ENCODE measurements around the gene MALT1. TPM values are rescaled to one million over a fixed set of nuclear protein-coding genes. Genes with fewer than 3 reads are reported as not detected.

Gene MALT1
- total RNA-seq, 1 donor from 2014 or later: 29.7 TPM

DNA sequence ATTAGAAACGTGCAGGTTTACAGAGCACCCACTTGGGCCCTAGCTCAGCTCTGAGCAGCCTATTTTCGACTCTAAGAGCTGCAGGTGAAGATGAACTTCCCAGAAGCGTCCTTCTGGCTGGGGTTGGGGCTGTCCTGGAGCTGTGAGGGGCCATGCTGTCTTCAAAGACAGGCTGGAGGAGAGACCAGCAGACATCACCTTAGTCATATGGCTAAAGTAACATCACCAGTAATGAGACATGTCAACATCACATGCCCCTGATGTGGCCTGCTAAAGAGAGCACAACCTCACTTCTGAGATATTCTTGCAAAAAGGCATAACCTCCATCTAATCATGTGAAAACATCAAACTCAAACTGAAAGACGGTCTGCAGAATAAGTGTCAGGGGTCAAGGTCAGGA lies 106.2 kb downstream of the MALT1 start:
- Mint-ChIP-seq H3K27ac (no peak overlapping the region), H3K4me3 (no peak overlapping the region), H3K4me1 (ENCODE audit: unreplicated experiment) (peaks cover 10% of the 10 kb centered on the region), H3K27me3 (peaks cover 4% of the 10 kb centered on the region), H3K36me3 (peaks cover 8% of the 10 kb centered on the region), H3K9me3 (peaks cover 5% of the 10 kb centered on the region)
- TF ChIP-seq, protein P1, sequence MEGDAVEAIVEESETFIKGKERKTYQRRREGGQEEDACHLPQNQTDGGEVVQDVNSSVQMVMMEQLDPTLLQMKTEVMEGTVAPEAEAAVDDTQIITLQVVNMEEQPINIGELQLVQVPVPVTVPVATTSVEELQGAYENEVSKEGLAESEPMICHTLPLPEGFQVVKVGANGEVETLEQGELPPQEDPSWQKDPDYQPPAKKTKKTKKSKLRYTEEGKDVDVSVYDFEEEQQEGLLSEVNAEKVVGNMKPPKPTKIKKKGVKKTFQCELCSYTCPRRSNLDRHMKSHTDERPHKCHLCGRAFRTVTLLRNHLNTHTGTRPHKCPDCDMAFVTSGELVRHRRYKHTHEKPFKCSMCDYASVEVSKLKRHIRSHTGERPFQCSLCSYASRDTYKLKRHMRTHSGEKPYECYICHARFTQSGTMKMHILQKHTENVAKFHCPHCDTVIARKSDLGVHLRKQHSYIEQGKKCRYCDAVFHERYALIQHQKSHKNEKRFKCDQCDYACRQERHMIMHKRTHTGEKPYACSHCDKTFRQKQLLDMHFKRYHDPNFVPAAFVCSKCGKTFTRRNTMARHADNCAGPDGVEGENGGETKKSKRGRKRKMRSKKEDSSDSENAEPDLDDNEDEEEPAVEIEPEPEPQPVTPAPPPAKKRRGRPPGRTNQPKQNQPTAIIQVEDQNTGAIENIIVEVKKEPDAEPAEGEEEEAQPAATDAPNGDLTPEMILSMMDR (conservative IDR thresholded peaks at IDR 0.05): no peak
- no peak for DNase-seq (ENCODE audit: extremely low spot score, unreplicated experiment)

DNA sequence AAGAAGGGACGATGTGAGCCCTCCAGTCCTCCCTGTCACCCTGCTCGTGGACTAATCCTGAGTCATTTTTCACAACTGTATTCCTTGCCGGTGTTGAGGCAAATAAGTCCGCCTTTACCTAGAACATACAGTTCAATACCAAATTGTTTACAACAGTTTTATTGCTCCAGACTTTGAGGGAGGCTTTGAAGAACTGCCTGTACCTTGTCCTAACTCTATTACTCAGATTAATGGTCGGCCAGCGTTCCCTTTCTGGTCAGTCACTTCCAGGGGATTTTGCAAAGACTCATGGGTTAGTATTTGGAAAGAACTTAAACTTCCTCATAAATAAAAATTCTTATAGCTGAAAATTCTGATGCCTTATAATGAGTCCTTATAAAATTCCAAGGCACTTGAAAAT lies 108.3 kb downstream of the MALT1 start:
- TF ChIP-seq, protein P1 (conservative IDR thresholded peaks at IDR 0.05): no peak
- Mint-ChIP-seq H3K36me3 (peaks cover 3% of the 10 kb centered on the region), H3K9me3 (no peaks in the 10 kb centered on the region), H3K27ac (no peak overlapping the region), H3K4me1 (ENCODE audit: unreplicated experiment) (peaks cover 20% of the 10 kb centered on the region), H3K27me3 (no peaks in the 10 kb centered on the region), H3K4me3 (no peak overlapping the region)
- no peak for DNase-seq (ENCODE audit: extremely low spot score, unreplicated experiment)

DNA sequence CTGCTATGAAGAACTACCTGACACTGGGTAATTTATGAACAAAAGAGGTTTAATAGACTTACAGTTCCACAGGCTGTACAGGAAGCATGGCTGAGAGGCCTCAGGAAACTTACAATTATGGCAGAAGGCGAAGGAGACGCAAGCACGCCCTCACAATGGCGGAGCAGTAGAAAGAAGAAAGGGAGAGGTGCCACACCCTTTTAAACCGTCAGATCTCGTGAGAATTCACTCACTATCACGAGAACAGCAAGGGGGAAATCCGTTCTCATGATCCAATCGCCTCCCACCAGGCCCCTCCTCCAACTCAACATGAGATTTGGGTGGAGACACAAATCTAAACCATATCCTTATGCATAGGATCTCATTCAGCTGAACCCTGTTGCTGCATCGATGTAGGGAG lies 108.8 kb downstream of the MALT1 start:
- DNase-seq (ENCODE audit: extremely low spot score, unreplicated experiment): no peak
- no peak overlapping the region for H3K27ac Mint-ChIP-seq
- no peaks in the 10 kb centered on the region for H3K27me3 Mint-ChIP-seq
- TF ChIP-seq, protein P1 (conservative IDR thresholded peaks at IDR 0.05): no peak
- peaks cover 25% of the 10 kb centered on the region for H3K4me1 Mint-ChIP-seq (ENCODE audit: unreplicated experiment)
- no peak overlapping the region for H3K4me3 Mint-ChIP-seq
- peaks cover 3% of the 10 kb centered on the region for H3K36me3 Mint-ChIP-seq
- H3K9me3 Mint-ChIP-seq: no peaks in the 10 kb centered on the region

DNA sequence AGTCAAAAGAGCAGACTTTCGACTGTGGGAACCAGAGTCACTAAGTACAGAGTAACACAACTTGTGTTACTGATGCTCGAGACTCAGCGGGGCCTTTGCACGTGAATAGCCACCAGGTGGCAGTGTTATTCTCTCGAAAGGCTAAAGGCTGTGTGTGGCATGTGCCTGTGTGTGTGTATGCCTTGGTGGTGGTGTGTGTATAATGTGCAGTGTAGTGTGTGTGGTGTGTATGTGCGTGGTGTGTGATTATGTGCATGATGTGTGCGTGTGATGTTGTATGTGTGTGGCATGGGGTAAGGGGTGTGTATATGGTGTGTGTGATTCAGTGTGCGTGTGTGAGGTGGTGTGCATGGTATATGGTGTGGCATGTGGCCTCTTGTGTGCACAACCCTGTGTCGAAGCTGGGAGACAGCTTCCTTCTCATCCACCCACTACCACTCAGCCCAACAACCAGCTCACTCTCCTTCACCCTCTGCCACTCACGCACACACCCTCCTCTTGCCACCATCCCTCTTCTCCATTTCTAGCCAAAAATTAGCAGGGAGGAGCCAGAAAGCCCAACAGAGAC lies 110.4 kb downstream of the MALT1 start:
- H3K4me1 Mint-ChIP-seq (ENCODE audit: unreplicated experiment): peaks cover 26% of the 10 kb centered on the region
- TF ChIP-seq, protein P1 (conservative IDR thresholded peaks at IDR 0.05): peak; percentile 96
- H3K9me3 Mint-ChIP-seq: no peaks in the 10 kb centered on the region
- peak; percentile 79 for DNase-seq (ENCODE audit: extremely low spot score, unreplicated experiment)
- peaks cover 3% of the 10 kb centered on the region for H3K36me3 Mint-ChIP-seq
- no peaks in the 10 kb centered on the region for H3K27me3 Mint-ChIP-seq
- no peak overlapping the region for H3K4me3 Mint-ChIP-seq
- H3K27ac Mint-ChIP-seq: peak overlapping the region; percentile 57

DNA sequence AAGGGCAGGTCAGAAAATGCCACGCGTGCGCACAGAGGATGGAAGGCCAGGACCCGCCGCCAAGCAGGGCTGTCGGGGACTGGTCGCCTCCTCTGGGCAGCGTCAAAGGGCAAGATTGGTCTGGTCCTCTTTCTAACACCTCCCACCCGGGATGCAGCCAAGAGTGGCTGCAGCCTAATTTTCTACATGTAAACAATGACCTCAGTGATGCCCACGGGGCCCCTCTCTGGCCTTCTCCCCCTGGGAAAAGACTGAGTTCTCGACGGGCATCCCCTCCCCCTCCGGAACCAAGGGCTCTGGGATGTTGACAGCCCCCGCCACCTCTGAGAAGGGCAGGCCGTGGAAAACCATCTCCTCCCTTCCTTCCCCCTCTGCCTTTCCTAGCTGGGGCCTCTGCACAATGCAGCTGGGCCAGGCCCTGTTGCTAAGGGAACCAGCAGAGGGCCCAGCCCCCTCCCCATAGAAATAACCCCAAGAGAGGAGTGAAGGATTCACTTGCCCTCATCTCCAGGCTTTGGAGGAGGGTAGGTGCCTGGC lies 113.4 kb downstream of the MALT1 start:
- Mint-ChIP-seq H3K4me1 (ENCODE audit: unreplicated experiment) (peaks cover 41% of the 10 kb centered on the region), H3K4me3 (no peak overlapping the region), H3K36me3 (peaks cover 3% of the 10 kb centered on the region), H3K27me3 (no peaks in the 10 kb centered on the region), H3K9me3 (no peaks in the 10 kb centered on the region), H3K27ac (peak overlapping the region; percentile 80)
- DNase-seq (ENCODE audit: extremely low spot score, unreplicated experiment): no peak
- TF ChIP-seq, protein P1 (conservative IDR thresholded peaks at IDR 0.05): no peak

Data from type B pancreatic cell (in vitro differentiated cells).